Endodermal cell (in vitro differentiated cells): ENCODE measurements around the gene PDE4D. TPM values are rescaled to one million over a fixed set of nuclear protein-coding genes. Genes with fewer than 3 reads are reported as not detected.

ENCODE experiments used
- DNase-seq: peaks from one replicate; pipeline ENCODE4 v3.0.0-alpha.2; 2017
- H3K27ac ChIP-seq: 2 replicates; pipeline ENCODE4 v1.5.1; 2013; ENCODE audit warnings: mild to moderate bottlenecking, low read depth, low read length, moderate library complexity
- H3K27me3 ChIP-seq: 2 replicates; pipeline ENCODE4 v1.6.1; 2013; ENCODE audit warnings: mild to moderate bottlenecking, low read length, moderate library complexity; ENCODE audit not compliant: insufficient read depth, control insufficient read depth, poor library complexity, severe bottlenecking
- H3K36me3 ChIP-seq: 2 replicates; pipeline ENCODE4 v1.7.0; 2013; ENCODE audit warnings: mild to moderate bottlenecking, low read length, moderate library complexity; ENCODE audit not compliant: control insufficient read depth, insufficient read depth
- H3K4me1 ChIP-seq: one replicate; pipeline ENCODE4 v1.7.0; 2013; ENCODE audit warnings: low read length; ENCODE audit not compliant: control insufficient read depth, insufficient read depth
- H3K4me3 ChIP-seq: 2 replicates; pipeline ENCODE4 v1.5.1; 2013; ENCODE audit warnings: mild to moderate bottlenecking, low read length, moderate library complexity
- H3K9ac ChIP-seq: 2 replicates; pipeline ENCODE4 v1.6.1; 2013; ENCODE audit warnings: mild to moderate bottlenecking, low read length, moderate library complexity; ENCODE audit not compliant: poor library complexity, severe bottlenecking; ENCODE audit errors: extremely low read depth
- H3K9me3 ChIP-seq: 2 replicates; pipeline ENCODE4 v1.6.1; 2013; ENCODE audit warnings: mild to moderate bottlenecking, low read length, moderate library complexity; ENCODE audit not compliant: control insufficient read depth
- H3K27ac Mint-ChIP-seq: 2 replicates; pipeline ENCODE4 v1.8.0; 2020; ENCODE audit warnings: mixed read lengths
- H3K27me3 Mint-ChIP-seq: 2 replicates; pipeline ENCODE4 v1.8.0; 2021; ENCODE audit warnings: mild to moderate bottlenecking, mixed read lengths; ENCODE audit not compliant: insufficient read depth
- H3K36me3 Mint-ChIP-seq: 2 replicates; pipeline ENCODE4 v1.8.0; 2020; ENCODE audit warnings: low read depth, mixed read lengths
- H3K4me1 Mint-ChIP-seq: 2 replicates; pipeline ENCODE4 v1.8.0; 2020; ENCODE audit warnings: mixed read lengths
- H3K4me3 Mint-ChIP-seq: 2 replicates; pipeline ENCODE4 v1.8.0; 2020; ENCODE audit warnings: mild to moderate bottlenecking, moderate library complexity, mixed read lengths
- H3K9me3 Mint-ChIP-seq: 2 replicates; pipeline ENCODE4 v1.8.0; 2020; ENCODE audit warnings: mild to moderate bottlenecking, mixed read lengths
- CTCF ChIP-seq: fragments of 200-600 bp; sonication (generic); conservative IDR thresholded peaks from 2 replicates; pipeline ENCODE4 v1.5.0; 2021; ENCODE audit warnings: antibody characterized with exemption, mild to moderate bottlenecking
- WGBS, 2 experiments: methylation state at CpG; one replicate each; pipeline versions ENCODE4 v1.1.5 to v1.1.7; 2013; ENCODE audit warnings: missing lambda C conversion rate in 2 of 2, mixed read lengths in 1 of 2; ENCODE audit not compliant: insufficient coverage in 1 of 2, insufficient read length in 1 of 2; 5-methylcytosine and 5-hydroxymethylcytosine counted together
- total RNA-seq, 2 donors: library from RNA; stranded (reverse); fragmentation: NEBNext Ultra II Directional in 1 of 2; extraction: Animal tissue kit (Norgen Biotek cat#: 25700) in 1 of 2; gene quantifications; 2 replicates in 1 of 2; 3 replicates in 1 of 2; pipeline ENCODE4 v1.2.1, GENCODE V29; 2021

The PDE4D gene
- total RNA-seq, 2 donors from 2014 or later: 9.2 to 11.4 TPM

GRCh38 chr5:59092758-59093157, 800.8 kb downstream of the PDE4D start:
- H3K9ac ChIP-seq: no peak overlapping the region
- 91 to 100% methylated on average over 4 to 5 of the region's 5 CpGs for WGBS, 2 experiments
- H3K4me1 Mint-ChIP-seq: peaks cover 1% of the 10 kb centered on the region
- H3K4me3 ChIP-seq: no peak overlapping the region
- no peaks in the 10 kb centered on the region for H3K27me3 Mint-ChIP-seq
- no peaks in the 10 kb centered on the region for H3K36me3 Mint-ChIP-seq
- no peak for TF ChIP-seq CTCF
- H3K4me3 Mint-ChIP-seq: no peak overlapping the region
- no peak overlapping the region for H3K27ac Mint-ChIP-seq
- DNase-seq: no peak
- no peaks in the 10 kb centered on the region for H3K36me3 ChIP-seq
- no peaks in the 10 kb centered on the region for H3K27me3 ChIP-seq
- no peaks in the 10 kb centered on the region for H3K9me3 Mint-ChIP-seq
- H3K4me1 ChIP-seq: no peaks in the 10 kb centered on the region
- H3K9me3 ChIP-seq: no peaks in the 10 kb centered on the region
- no peak overlapping the region for H3K27ac ChIP-seq

GRCh38 chr5:59091965-59092364, 801.6 kb downstream of the PDE4D start:
- no peak overlapping the region for H3K4me3 Mint-ChIP-seq
- no peaks in the 10 kb centered on the region for H3K9me3 Mint-ChIP-seq
- no peaks in the 10 kb centered on the region for H3K4me1 Mint-ChIP-seq
- H3K9ac ChIP-seq: no peak overlapping the region
- DNase-seq: no peak
- H3K36me3 ChIP-seq: no peaks in the 10 kb centered on the region
- H3K27me3 ChIP-seq: no peaks in the 10 kb centered on the region
- no peak overlapping the region for H3K27ac ChIP-seq
- no peak for TF ChIP-seq CTCF
- no CpG with 5 or more reads among the region's 1 CpG for WGBS, 2 experiments
- H3K27me3 Mint-ChIP-seq: no peaks in the 10 kb centered on the region
- no peak overlapping the region for H3K4me3 ChIP-seq
- H3K27ac Mint-ChIP-seq: no peak overlapping the region
- no peaks in the 10 kb centered on the region for H3K9me3 ChIP-seq
- no peaks in the 10 kb centered on the region for H3K36me3 Mint-ChIP-seq
- no peaks in the 10 kb centered on the region for H3K4me1 ChIP-seq

- Mint-ChIP-seq H3K36me3 (no peaks in the 10 kb centered on the region), H3K4me1 (no peaks in the 10 kb centered on the region), H3K27me3 (no peaks in the 10 kb centered on the region), H3K9me3 (no peaks in the 10 kb centered on the region), H3K4me3 (no peak overlapping the region), H3K27ac (no peak overlapping the region)
- DNase-seq: no peak
- Histone ChIP-seq H3K9me3 (no peaks in the 10 kb centered on the region), H3K27ac (no peak overlapping the region), H3K36me3 (no peaks in the 10 kb centered on the region), H3K4me1 (no peaks in the 10 kb centered on the region), H3K4me3 (no peak overlapping the region), H3K9ac (no peak overlapping the region), H3K27me3 (no peaks in the 10 kb centered on the region)
- TF ChIP-seq CTCF: no peak
- 91 to 96% methylated on average over 3 to 6 of the region's 6 CpGs for WGBS, 2 experiments
Measured at GRCh38 chr5:59090323-59090722, 803.2 kb downstream of the PDE4D start.
